NCI-H1105 treated with DMSO at 0.1 percent for 48 hours (cell line): Measurements from ENCODE around the gene TAS2R16.

Experiments used
- DNase-seq: peaks from one replicate; lab custom pipeline; 2025; lab: John Stamatoyannopoulos, UW

The TAS2R16 gene, protein sequence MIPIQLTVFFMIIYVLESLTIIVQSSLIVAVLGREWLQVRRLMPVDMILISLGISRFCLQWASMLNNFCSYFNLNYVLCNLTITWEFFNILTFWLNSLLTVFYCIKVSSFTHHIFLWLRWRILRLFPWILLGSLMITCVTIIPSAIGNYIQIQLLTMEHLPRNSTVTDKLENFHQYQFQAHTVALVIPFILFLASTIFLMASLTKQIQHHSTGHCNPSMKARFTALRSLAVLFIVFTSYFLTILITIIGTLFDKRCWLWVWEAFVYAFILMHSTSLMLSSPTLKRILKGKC

DNA sequence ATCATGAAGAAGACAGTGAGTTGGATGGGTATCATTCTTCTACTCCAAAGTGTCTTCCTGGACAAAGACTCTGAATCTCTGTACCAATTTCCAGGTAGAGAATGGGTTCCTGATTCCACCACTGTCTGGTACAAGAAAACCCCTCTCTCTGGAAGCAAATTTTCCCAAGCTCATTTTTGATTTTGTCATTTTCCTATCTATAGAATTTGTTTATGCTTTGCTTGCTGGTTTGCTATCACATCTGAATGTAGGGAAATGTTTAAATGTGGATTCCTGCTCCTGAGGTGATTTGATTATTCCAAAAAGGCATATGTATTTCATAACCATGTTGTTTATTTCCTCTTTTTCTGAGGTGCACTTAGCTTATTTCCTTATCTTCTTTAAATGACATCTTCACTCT, at the start of gene TAS2R16:
Gene TAS2R16 (minus strand): TSS at position 101 of the 400 bp plus-strand sequence. CDS start 66 bp downstream, at position 35.
- DNase-seq, result no peak

DNA sequence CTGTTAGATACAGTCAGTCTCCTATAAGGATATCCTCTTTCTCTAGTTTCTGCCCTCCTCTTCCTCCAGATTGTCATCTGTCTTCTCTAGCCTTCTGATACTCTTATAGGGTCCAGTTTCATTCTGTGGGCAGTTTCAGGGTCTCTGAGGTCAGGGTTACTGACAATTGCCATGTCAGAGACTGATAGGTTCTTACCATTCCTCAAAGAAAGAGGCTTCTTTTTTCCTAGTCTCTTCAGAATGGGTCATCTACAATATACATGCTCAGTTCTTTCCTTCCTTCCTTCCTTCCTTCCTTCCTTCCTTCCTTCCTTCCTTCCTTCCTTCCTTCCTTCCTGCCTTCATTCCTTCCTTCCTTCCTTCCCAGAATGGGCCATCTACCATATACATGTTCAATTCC, 48.1 kb upstream of the TAS2R16 start:
- no peak for DNase-seq

DNA sequence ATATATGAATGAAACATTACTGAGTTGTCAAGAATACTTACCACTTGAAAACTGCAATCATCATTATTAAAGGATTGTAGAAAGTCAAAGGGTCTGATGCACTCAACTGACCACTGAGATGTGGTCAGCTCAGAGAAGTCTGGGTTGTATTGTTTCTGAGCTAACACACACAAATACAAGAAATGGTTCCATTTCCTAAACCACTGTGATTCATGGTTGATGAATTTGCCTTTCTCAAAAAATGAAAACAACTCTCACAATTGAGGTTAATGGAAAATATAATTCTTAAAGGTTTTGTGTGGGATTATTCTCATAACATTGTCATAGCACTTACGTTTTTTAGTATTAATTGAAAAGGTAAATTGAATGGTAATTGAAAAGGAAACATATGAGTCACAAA, 45.6 kb upstream of the TAS2R16 start:
- no peak for DNase-seq

DNA sequence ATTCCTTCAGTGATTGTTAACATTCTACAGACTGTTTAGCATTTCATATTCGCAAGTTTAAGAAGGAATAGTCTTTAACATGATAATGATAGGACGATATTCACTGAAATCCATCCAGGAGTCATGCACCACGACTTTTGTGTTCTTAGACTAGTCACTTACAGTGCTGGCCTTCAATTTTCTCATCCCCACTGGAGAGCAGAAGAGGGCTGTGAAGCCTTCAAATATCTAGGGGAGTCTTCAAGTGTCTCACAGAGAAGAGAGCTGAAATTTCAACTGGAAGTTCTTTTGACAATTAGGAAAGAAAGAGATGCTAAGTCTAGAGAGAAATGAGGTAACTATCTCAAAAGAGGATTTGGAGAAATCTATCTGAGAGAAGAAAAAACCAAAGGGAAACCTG, 43.8 kb upstream of the TAS2R16 start:
- no peak for DNase-seq

DNA sequence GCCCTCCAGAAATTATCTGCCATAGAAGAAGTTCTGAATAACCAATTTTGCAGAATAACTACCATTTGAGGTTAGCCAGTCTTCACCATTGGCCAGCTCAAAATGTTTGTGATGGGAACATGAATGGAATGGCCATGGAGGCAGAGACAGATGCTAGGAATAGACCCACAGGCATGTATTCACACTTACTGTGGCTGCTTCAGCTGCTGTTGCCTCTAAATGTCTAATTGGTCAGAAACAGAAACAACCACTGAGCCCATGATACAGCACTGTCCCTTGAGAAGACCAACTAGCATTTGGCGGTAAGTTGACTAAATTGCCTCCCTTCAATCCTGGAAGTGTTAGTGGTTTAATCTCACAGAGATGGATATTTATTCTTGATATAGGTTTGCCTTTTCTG, 38.6 kb upstream of the TAS2R16 start:
- DNase-seq, result no peak

DNA sequence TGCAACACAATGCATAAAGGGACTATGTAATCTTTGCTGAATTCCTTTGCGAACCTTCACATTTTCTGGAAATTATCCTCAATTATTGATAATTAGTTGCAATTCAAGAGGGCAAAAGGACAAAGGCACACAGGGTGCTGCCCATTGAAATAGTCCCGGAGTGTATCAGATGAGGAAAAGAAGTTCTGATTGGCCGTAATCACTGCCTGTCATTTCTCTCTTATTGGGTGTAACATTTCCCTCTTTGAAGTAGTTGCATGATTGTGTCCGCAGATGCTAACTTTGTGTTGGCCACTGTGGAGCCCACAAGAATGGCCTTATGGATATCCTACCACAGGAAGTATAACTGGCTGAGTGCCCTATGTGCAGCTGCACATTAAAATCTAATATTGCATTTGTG, 35.1 kb upstream of the TAS2R16 start:
- no peak for DNase-seq

DNA sequence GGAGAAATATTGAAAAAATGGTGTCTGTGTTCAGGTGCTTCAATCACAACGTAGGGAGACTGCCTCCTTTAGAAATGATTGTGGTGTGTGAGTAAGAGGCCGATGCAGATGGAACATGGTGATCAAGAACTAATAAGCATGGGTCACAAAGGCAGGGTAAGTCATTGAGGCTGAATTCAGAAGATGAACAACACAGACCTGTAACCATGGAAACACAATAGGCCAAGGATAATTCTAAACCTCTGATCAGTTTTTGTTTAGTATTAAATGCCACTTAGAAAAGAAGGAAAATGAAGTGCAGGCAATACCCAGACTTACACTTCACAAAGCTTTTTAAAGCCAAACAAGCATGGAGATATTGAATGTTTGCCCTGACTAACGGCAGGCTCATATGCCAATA, 32.8 kb upstream of the TAS2R16 start:
- no peak for DNase-seq

DNA sequence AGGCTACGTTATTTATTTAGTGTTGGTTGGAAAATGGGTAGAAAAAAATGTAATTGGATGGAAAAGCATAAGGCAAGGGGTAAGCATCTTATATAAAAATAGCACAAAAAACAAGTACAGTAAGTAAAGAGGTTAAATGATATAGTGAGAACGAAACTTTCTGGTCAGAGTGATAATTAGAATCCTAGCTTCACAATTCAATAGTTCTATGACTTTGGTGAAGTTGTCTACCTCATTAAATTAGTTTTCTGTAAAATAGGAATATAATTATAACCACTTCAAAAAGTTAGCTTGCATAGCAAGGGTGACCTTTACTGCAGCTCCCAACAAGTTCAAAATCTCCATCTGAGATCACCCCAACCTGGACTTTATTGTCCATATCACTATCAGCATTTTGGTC, 30.8 kb upstream of the TAS2R16 start:
- DNase-seq, result no peak

DNA sequence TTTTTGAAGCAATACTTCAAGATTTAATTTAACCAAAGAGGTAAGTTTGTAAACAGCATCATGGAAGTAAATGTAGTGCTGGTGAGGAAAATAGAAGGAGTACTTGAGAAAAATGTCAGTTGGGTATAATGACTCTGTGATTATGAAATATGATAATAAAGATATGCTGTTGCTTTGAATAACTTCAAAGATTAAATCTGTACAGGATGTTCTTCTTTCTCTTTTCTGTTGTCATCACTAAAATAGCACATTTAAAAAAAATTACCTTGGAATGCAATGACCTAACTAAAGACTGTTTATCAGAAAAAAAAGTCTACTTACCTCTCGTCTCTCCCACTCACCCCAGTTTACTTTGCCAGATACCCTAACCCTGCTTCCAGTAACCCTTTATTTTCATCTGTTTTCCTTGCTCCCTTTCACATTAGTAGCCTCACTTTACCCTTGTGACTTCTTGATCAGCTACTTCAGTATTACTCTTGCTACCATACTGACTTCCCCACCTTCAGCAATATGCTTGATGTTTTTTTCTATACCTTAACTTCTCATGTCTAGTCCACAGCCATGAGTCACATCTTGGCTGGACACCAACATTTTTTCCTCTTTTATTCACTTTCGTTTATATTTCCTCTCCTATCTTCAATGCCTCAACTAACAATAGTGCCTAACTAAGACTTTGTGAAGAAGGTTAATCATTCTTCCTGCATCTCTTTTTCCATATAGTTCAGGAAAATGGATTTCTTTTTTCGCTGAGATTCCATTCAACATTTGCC, 29.7 kb upstream of the TAS2R16 start:
- DNase-seq, result no peak

DNA sequence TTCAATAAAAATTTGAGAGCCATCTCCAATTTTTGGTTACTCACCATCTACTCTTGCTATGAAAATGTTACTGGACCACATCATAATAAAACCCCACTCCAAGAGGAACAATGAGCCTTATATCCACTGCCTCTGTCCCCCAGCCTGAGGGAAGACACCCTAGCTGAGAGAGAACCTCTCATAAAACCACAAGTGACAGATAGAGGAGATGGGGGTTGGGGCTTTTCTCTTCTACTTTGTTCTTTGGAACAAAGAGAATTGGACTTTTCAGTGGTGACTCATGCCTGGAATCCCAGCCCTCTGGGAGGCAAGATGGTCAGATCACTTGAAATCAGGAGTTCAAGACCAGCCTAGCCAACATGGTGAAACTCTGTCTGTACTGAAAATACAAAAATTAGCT, 27.6 kb upstream of the TAS2R16 start:
- DNase-seq, result no peak

DNA sequence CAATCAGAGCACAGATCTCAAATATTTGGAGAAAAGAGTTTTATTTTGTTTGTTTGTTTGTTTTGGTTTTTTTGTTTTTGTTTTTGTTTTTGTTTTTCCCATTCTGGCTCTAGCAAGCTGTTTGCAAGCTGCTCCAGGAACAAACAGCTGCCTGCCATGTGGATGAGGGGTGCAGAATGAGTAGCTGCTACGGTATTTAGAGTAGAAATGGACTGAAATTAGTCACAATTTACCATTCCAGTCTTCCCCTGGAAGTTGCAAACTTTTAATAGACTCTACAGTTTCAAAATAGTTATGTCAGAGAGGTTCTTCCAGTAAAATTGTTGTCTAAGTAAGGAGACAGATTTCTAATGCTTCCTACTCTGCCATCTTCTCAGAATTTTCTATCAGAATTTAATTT, 27.1 kb upstream of the TAS2R16 start:
- DNase-seq, result no peak

DNA sequence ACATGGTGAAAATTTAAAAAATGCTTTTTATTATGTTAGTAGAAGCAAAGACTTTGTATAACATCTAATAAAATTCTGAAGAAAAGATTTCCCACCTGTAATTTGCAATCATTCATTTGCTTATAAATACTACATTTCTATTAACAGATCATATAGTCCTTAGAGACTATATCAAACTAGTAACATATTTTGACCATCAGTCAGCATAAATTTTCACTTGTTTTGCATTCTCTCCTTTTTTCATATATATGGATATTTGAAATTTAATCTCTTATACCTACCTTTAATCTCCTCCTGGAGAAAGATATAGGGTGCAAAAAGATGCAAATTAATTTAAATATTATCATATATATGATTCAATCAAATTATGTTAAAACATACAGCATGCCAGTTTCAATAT, 16.9 kb upstream of the TAS2R16 start:
- no peak for DNase-seq

DNA sequence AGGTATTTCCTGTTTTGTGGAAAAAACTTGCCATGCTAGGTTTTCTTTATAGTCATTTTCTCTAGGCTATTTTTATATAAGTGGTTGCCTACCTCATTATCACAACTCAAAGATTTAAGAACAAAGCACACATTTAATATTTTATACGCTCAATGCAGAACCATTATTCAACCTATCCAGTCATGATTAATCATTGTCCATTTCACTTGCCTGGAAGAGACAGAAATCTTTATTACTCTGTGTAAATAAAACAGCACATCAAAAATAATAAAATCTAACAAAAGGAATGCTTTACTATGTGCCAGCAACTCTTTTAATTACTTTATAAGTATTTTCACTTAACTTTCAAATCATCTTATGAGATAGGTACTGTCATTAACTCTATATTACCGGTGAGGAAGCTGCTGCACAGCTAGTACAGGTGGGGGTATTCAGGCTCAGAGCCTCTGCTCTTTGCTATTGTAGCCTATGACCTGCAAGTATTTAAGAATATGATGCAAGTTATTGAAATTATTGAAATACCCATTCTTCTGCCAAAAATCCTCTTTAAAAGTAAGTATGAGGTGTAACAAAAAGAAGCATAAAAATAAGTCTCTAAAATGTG, 16.4 kb upstream of the TAS2R16 start:
- no peak for DNase-seq

DNA sequence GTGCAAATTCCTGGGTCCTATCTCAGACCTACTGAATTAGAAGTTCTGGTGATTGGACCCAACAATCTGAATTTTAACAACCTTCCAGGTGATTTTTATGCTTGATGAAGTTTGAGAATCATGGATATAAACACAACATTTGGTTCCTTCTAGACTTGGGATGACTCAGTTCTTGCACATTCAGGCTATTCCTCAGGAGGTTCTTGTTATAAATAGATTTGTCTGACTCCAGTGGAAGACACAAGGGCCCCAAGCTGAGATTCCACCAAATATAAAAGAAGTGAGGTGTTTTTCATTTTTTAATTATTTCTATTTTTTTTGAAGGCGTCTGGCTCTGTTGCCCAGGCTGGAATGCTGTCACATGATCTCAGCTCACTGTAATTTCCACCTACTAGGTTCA, 9.4 kb upstream of the TAS2R16 start:
- no peak for DNase-seq

DNA sequence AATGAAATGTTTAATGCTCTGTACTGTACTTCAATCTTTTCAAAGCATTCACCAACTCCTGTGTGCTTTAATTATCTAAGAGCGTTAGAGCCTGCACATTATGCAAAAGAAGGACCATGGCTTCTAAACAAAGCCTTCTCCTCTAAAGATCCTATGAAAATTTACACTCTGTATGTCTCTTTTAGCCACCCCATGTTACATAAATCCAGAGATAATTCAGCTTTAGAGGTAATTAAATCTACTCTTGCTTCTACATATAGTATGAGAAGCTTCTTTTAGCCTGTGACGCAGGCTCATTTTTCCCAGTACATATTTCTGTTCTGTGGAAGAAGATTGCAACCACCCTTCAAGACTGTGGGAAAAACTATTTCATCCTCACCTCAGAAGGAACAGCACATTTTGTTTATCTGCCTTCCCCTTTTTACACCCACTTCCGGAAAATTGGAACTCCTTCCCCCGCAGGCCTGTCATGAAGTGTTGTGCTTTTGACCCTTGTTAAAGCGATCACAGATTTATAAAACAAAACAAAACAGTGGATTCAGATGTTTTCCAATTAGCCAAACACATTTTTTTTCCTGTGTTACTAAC, 8.1 kb upstream of the TAS2R16 start:
- no peak for DNase-seq

DNA sequence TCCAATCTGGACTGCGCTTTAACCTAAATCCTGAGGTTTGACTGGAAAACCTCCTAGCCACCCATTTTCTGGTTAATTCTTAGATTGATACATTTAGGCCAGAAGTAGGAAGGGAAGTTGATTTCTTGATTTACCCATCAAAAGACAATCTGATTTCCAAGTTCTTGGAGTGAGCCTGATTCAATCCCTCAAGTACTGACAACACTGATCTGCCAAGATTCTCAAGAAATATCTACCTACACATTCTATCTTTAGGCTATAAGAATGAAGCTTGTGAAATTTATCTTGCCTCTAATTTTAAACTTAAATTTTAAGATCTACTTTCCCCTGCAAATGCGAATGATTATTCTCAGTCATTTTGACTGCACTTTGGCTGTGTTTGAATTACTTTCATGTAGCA, 5.9 kb downstream of the TAS2R16 start:
- no peak for DNase-seq

DNA sequence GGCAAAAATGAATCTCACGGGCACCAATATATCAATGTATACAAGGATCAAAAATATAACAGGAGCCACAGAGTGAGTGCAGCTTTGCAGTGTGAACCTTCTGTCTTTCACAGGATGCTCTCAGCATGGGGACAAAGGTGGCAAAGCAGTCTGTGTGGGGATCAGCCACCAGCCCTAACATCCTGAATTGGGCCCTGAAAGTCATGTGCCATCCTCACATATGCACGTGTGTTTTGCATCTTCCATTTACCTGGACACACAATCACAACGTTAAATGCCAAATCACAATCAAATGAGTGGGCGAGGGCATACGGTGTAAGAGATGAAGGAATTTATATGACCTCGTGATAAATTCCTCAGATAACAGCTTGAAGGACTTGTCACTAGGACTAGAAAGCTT, 6.5 kb downstream of the TAS2R16 start:
- DNase-seq, result no peak

DNA sequence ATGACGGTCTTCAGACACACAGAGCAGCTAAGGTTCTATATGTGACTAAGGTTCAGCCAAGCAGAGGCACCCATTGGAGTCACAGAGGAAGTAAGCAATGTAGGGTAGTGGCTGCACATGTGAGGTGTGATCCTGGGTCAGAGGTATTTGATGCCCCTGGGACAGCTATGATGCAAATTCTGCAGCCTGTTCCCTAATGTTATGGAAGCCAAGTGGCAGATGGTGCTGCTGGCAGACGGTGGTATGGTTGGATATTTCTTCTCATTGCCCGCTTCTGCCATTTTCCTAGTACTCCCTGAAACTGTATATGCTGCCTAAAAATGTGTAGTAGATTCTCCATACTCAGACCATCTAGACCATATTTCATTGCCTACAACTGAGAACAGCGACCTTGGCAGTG, 7.2 kb downstream of the TAS2R16 start:
- DNase-seq, result no peak

DNA sequence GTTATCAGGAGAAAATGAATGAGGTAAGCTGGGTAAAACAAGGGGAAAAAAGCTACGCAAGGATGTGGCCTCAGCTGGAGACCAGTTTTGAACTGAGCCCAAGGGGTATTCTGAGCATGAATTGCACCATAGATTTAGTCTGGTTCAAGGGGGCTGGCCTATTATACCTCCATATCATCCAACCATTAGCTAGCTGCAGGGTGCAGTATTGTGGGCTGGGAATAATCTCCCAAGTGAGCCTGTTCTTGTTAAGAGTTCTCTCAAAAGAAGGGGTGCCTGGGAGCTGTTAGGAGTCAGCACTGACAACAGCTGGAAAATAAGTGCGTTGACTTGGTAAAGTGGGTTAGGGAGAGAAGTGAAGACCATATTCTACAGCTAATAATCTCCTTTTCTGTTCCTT, 8.0 kb downstream of the TAS2R16 start:
- no peak for DNase-seq

DNA sequence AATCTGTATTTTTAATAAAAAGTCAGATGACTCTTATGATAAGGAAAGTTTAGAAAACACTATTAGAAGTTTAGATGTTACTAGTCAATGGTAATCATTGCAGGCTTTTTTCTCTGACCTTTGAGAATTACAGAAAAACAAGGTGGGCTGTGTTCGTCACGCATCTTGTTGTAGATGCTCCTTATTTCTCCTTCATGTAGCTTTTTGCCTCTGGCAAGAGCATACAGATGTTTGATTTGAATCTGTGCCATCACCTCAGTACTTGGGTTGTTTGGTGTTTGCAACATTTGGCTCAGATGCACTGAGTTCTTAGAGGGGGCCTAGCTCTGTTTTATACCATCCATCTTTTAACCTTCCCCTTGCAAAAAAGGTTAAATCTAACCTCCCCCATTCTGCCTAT, 11.5 kb downstream of the TAS2R16 start:
- no peak for DNase-seq

DNA sequence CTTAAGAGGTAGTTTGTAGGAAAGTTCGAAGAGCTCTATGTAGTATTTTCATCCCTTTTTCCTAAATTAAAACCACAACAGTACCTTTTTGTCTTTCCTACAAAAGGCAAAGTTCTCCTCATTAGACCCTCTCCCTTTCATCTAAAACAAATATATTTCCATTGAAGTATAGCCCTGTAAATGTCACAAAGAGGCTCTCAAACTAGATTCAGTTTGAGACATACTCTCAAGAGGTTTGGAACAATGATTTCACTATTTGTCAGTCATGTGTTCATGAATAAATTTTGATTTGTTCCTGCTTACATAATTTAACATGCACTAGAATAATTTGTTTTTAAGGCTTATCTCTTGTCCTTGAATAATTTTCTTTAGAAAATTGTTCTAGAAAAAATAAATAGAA, 12.2 kb downstream of the TAS2R16 start:
- no peak for DNase-seq

DNA sequence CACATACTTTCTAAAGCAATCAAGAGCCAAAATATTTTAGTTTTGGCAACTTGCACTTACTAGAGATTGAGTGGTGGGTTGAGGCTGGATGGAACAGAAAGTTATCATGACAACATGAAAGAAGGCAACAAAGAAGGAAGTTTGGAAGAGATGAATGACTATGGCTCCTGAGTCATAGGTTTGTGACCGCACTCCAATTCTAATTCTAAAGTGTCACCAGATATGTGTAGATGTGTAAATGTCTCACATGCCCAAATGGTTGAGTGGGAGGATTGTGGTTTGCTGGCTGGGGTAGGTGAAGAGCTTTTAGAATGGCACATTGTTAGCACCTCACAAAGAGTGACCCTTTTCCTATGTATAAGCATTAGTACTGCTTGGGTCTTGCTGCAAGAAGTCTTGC, 20.2 kb downstream of the TAS2R16 start:
- DNase-seq, result no peak

DNA sequence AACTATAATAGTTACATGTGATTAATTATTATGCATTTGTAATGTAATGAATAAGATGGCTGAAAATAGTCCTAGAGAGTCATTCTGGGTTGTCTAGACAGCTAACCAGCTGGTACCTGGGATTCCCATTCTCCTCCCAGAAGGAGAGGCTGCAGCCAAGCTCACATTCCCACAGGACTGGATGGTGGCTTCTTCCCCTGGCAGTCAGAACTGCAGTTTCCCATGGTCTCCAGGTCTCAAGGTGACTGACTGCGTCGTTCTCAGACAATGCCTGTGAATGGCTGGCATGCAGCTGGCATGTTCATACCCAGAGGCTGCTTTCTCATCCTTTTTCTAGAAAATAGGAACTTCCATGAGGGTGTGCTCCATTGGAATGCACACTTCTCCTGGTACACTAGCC, 21.3 kb downstream of the TAS2R16 start:
- DNase-seq, result no peak
